ENCODE measurements around the gene PLLP.

DNA sequence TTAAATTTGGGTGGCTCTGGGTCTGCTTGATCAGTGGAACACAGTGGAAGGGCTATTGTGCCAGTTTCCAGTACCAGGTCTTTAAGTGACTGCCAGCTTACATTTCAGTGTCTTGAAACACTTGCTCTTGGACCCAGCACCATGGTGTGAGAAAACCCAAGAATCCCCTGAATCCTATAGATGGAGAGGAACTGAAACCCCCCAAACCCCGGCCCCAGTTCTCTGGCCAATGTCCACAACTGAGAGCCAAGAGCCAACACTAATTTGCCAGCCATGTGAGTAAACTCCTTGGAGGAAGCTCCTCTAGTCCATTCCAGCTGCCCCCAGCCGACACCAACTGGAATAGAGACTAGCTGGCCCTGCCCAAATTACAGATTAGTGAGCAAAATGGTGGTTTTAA, 41.8 kb downstream of the PLLP start:
- TF ChIP-seq FOSL1 (tag; conservative IDR thresholded peaks at IDR 0.05) (no peak), SPI1 (IDR thresholded peaks at IDR 0.05; ENCODE audit: borderline replicate concordance, low read depth, low read length) (no peak), TFAM (CRISPR knock-in tag; conservative IDR thresholded peaks at IDR 0.05) (no peak)
- TF ChIP-seq, protein P1, sequence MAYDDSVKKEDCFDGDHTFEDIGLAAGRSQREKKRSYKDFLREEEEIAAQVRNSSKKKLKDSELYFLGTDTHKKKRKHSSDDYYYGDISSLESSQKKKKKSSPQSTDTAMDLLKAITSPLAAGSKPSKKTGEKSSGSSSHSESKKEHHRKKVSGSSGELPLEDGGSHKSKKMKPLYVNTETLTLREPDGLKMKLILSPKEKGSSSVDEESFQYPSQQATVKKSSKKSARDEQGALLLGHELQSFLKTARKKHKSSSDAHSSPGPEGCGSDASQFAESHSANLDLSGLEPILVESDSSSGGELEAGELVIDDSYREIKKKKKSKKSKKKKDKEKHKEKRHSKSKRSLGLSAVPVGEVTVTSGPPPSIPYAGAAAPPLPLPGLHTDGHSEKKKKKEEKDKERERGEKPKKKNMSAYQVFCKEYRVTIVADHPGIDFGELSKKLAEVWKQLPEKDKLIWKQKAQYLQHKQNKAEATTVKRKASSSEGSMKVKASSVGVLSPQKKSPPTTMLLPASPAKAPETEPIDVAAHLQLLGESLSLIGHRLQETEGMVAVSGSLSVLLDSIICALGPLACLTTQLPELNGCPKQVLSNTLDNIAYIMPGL (CRISPR knock-in tag; IDR thresholded peaks at IDR 0.05): no peak

All from K562 (cell line).